OCI-LY1 (cell line): Measurements from ENCODE around the gene B4GALT5.

ENCODE experiments used
- H2AFZ ChIP-seq: fragments of 200-600 bp; sonication (generic), shearing (Covaris generic); 2 replicates; pipeline ENCODE4 v1.6.0; 2014; ENCODE audit warnings: antibody characterized with exemption, mild to moderate bottlenecking, low read length
- H3F3A ChIP-seq: fragments of 200-600 bp; sonication (generic), shearing (Covaris generic); 2 replicates; pipeline ENCODE4 v1.6.0; 2014; ENCODE audit warnings: mild to moderate bottlenecking, antibody characterized with exemption, low read length, moderate library complexity; ENCODE audit not compliant: insufficient read depth
- H3K27ac ChIP-seq: fragments of 200-600 bp; sonication (generic); 2 replicates; pipeline ENCODE4 v1.5.1; 2014; ENCODE audit warnings: low read length, mixed run types, mild to moderate bottlenecking, low read depth; ENCODE audit not compliant: poor library complexity, severe bottlenecking
- H3K27me3 ChIP-seq: fragments of 200-600 bp; sonication (generic); 2 replicates; pipeline ENCODE4 v1.6.0; 2014; ENCODE audit warnings: antibody characterized with exemption, mild to moderate bottlenecking, low read length, moderate library complexity; ENCODE audit not compliant: insufficient read depth
- H3K36me3 ChIP-seq: fragments of 200-600 bp; sonication (generic); 2 replicates; pipeline ENCODE4 v1.6.1; 2014; ENCODE audit warnings: mild to moderate bottlenecking, antibody characterized with exemption, low read length, moderate library complexity, mixed read lengths; ENCODE audit not compliant: insufficient read depth
- H3K4me1 ChIP-seq: fragments of 200-600 bp; sonication (generic); 2 replicates; pipeline ENCODE4 v1.5.1; 2014; ENCODE audit warnings: mild to moderate bottlenecking, low read length, moderate library complexity; ENCODE audit not compliant: insufficient read depth, severe bottlenecking
- H3K4me2 ChIP-seq: fragments of 200-600 bp; sonication (generic), shearing (Covaris generic); 2 replicates; pipeline ENCODE4 v1.6.1; 2014; ENCODE audit warnings: low read length
- H3K4me3 ChIP-seq: fragments of 200-600 bp; sonication (generic); 2 replicates; pipeline ENCODE4 v1.5.1; 2014; ENCODE audit warnings: low read length, low read depth, mild to moderate bottlenecking, mixed read lengths; ENCODE audit not compliant: poor library complexity, severe bottlenecking
- H3K79me2 ChIP-seq: fragments of 200-600 bp; shearing (Covaris generic); 2 replicates; pipeline ENCODE4 v1.6.1; 2016; ENCODE audit warnings: mixed run types, low read length, mixed read lengths; ENCODE audit not compliant: insufficient read depth
- H3K9ac ChIP-seq: fragments of 200-600 bp; sonication (generic), shearing (Covaris generic); 2 replicates; pipeline ENCODE4 v1.6.1; 2014; ENCODE audit warnings: mild to moderate bottlenecking, low read length, mixed read lengths
- H3K9me2 ChIP-seq: fragments of 200-600 bp; sonication (generic), shearing (Covaris generic); 2 replicates; pipeline ENCODE4 v1.6.1; 2014; ENCODE audit warnings: low read depth, mild to moderate bottlenecking, low read length, mixed read lengths
- H3K9me3 ChIP-seq: fragments of 200-600 bp; shearing (Covaris generic); 2 replicates; pipeline ENCODE4 v1.6.1; 2014; ENCODE audit warnings: low read length, mixed read lengths
- H4K20me1 ChIP-seq: fragments of 200-600 bp; sonication (generic), shearing (Covaris generic); 2 replicates; pipeline ENCODE4 v1.6.0; 2016; ENCODE audit warnings: mild to moderate bottlenecking, low read length; ENCODE audit not compliant: insufficient read depth
- CTCF ChIP-seq: fragments of 200-600 bp; sonication (generic), shearing (Covaris generic); IDR thresholded peaks from 2 replicates; pipeline ENCODE4 v1.5.1; 2017; ENCODE audit warnings: mild to moderate bottlenecking, antibody characterized with exemption, low read length, moderate library complexity, mixed read lengths
- EZH2 ChIP-seq: fragments of 200-600 bp; sonication (generic), shearing (Covaris generic); IDR thresholded peaks from 2 replicates; pipeline ENCODE4 v1.8.0; 2017; ENCODE audit warnings: borderline replicate concordance, mixed run types, mild to moderate bottlenecking, antibody characterized with exemption, low read length, moderate library complexity, mixed read lengths

Gene B4GALT5

GRCh38 chr20:49759266-49759950 is 45.7 kb upstream of the B4GALT5 start:
- no peaks in the 10 kb centered on the region for H3F3A ChIP-seq
- no peaks in the 10 kb centered on the region for H4K20me1 ChIP-seq
- no peaks in the 10 kb centered on the region for H3K9me3 ChIP-seq
- no peak overlapping the region for H3K27ac ChIP-seq
- H3K4me2 ChIP-seq, result no peak overlapping the region
- TF ChIP-seq EZH2 (no peak), CTCF (no peak)
- H3K9ac ChIP-seq, result no peak overlapping the region
- no peaks in the 10 kb centered on the region for H3K36me3 ChIP-seq
- no peak overlapping the region for H3K4me3 ChIP-seq
- H3K27me3 ChIP-seq, result no peaks in the 10 kb centered on the region
- no peak overlapping the region for H2AFZ ChIP-seq
- no peaks in the 10 kb centered on the region for H3K4me1 ChIP-seq
- H3K79me2 ChIP-seq, result no peaks in the 10 kb centered on the region
- no peaks in the 10 kb centered on the region for H3K9me2 ChIP-seq

GRCh38 chr20:49758781-49759180 is 45.1 kb upstream of the B4GALT5 start:
- no peak overlapping the region for H3K27ac ChIP-seq
- H3K9me3 ChIP-seq, result no peaks in the 10 kb centered on the region
- no peaks in the 10 kb centered on the region for H3K27me3 ChIP-seq
- H3K4me2 ChIP-seq, result no peak overlapping the region
- no peaks in the 10 kb centered on the region for H3K4me1 ChIP-seq
- no peaks in the 10 kb centered on the region for H3K79me2 ChIP-seq
- H3K9me2 ChIP-seq, result no peaks in the 10 kb centered on the region
- H2AFZ ChIP-seq, result no peak overlapping the region
- no peaks in the 10 kb centered on the region for H4K20me1 ChIP-seq
- no peak overlapping the region for H3K4me3 ChIP-seq
- no peaks in the 10 kb centered on the region for H3K36me3 ChIP-seq
- no peak for TF ChIP-seq CTCF
- no peak for TF ChIP-seq EZH2
- no peak overlapping the region for H3K9ac ChIP-seq
- no peaks in the 10 kb centered on the region for H3F3A ChIP-seq

DNA sequence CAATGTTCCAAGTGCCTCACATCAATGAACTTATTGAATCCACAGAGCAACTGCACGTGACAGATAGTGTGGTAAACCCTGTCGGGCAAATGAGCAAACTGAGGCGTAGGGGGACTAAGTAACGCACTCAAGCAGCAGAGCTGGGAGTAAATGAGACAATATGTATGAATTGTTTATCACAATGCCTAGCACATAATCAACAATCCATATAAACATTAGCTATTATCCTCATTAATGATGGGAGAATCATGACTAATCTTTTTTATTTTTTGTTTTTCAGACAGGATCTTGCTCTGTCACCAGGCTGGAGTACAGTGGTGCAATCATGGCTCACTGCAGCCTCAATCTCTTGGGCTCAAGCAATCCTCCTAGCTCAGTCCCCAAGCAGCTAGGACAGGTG is 43.9 kb upstream of the B4GALT5 start:
- peaks cover 12% of the 10 kb centered on the region for H3K4me1 ChIP-seq
- no peak overlapping the region for H3K4me2 ChIP-seq
- no peaks in the 10 kb centered on the region for H3K36me3 ChIP-seq
- no peak overlapping the region for H3K4me3 ChIP-seq
- H3K27me3 ChIP-seq, result no peaks in the 10 kb centered on the region
- TF ChIP-seq EZH2, result no peak
- TF ChIP-seq CTCF, result no peak
- no peaks in the 10 kb centered on the region for H3F3A ChIP-seq
- no peak overlapping the region for H3K27ac ChIP-seq
- H2AFZ ChIP-seq, result no peak overlapping the region
- H3K9me2 ChIP-seq, result no peaks in the 10 kb centered on the region
- H3K79me2 ChIP-seq, result no peaks in the 10 kb centered on the region
- no peaks in the 10 kb centered on the region for H4K20me1 ChIP-seq
- H3K9me3 ChIP-seq, result no peaks in the 10 kb centered on the region
- no peak overlapping the region for H3K9ac ChIP-seq
